ENCODE measurements around the gene KHNYN.

DNA sequence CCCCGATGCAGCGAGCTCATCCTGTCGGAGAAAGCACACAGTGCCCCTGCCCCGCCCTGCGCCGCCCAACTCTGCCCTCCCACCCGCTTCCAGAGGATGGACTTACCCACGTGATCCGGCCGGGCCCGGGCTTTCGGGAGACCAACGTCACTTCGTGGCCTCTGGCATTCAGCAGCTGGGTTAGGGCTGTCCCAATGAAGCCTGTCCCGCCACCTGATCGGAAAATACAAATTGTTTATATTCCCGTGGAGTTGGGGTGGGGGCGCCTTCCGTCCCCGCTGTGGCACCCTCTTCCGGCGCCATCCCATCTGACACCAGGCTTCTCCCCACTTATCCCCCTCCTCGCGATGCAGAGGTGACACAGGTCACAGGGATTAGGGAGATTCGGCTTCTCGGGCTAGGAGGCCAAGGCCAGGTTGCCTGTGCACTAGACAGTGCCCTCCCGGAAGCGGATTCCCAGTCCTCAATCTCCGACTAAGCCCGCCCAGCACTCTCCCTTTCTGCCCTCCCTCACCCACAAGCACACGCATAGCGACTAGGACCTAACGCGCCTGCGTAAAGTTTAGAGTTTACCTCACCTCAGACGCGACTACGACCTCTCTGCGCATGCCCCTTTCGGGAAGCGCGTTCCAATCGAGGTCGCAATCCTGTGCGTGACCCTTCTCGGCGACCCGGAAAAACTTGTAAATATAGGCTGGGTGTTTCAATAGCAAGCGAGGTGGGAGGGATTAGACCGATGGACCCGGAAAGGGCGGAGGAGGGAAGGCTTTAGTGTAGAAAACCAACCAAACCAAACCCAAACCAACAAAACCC is 12.7 kb downstream of the KHNYN start, which contains the start of gene SDR39U1:
- TF ChIP-seq, protein P1, sequence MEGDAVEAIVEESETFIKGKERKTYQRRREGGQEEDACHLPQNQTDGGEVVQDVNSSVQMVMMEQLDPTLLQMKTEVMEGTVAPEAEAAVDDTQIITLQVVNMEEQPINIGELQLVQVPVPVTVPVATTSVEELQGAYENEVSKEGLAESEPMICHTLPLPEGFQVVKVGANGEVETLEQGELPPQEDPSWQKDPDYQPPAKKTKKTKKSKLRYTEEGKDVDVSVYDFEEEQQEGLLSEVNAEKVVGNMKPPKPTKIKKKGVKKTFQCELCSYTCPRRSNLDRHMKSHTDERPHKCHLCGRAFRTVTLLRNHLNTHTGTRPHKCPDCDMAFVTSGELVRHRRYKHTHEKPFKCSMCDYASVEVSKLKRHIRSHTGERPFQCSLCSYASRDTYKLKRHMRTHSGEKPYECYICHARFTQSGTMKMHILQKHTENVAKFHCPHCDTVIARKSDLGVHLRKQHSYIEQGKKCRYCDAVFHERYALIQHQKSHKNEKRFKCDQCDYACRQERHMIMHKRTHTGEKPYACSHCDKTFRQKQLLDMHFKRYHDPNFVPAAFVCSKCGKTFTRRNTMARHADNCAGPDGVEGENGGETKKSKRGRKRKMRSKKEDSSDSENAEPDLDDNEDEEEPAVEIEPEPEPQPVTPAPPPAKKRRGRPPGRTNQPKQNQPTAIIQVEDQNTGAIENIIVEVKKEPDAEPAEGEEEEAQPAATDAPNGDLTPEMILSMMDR (conservative IDR thresholded peaks at IDR 0.05; ENCODE audit: low read length) = no peak
- TF ChIP-seq EZH2phosphoT487 (IDR thresholded peaks at IDR 0.05; ENCODE audit: borderline replicate concordance) = no peak
